ENCODE data around the gene EPHA6.
"Not testable (repeated sequence)": the region's sequence is repeated elsewhere in the genome, so short reads cannot be mapped to it uniquely, and the experiment has no call there.

EPHA6 gene

GRCh38 chr3:97620514-97620913 lies 806.1 kb downstream of the EPHA6 start:
- not testable (repeated sequence) for DNase-seq (ENCODE audit: low read depth, low spot score)

DNA sequence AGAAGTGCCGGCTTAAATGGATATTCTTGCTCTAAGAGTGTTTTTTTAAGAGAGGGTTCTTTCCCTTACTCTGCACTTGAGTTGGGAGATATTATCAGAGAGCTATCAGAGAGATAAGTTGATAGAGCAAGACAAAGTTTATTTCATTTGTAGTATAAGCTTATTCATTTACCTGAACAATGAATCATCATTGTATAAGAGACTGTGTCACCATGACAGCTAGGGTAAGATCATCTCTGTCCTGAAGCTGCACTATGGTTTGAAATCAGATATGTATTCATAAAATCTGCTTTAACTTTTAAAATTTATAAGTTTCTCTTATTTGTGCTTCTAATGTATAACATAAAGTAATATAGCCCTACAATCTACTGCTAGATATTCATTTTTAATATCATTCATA lies 822.1 kb downstream of the EPHA6 start:
- no peak for DNase-seq (ENCODE audit: low read depth, low spot score)

GRCh38 chr3:97646932-97647331 lies 832.5 kb downstream of the EPHA6 start:
- no peak for DNase-seq (ENCODE audit: low read depth, low spot score)

- no peak for DNase-seq (ENCODE audit: low read depth, low spot score)
Observed at GRCh38 chr3:97647441-97647982, 833.1 kb downstream of the EPHA6 start.

- DNase-seq (ENCODE audit: low read depth, low spot score), result no peak
Observed at GRCh38 chr3:97655971-97656370, 841.6 kb downstream of the EPHA6 start.

GRCh38 chr3:97656638-97657037 lies 842.2 kb downstream of the EPHA6 start:
- no peak for DNase-seq (ENCODE audit: low read depth, low spot score)

GRCh38 chr3:97658668-97659285 lies 844.4 kb downstream of the EPHA6 start:
- no peak for DNase-seq (ENCODE audit: low read depth, low spot score)

DNA sequence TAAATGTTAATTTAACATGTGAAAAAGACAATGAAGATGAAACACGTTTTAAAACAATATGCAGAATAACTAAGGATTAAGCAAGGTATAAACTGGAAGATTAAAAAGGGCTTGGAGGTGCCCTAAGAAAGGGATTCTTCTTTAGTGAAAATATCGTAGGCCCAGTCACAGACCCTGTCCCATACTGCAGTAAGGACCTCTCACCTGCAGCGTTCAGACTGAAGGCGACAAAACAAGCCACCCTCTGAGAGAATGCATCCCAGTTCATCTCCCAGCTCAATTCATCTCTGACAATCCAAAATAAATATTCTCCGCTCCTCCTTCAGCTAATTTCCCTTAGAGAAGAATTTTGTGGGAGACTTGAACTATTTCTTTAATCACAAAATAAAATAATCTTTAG lies 847.9 kb downstream of the EPHA6 start:
- DNase-seq (ENCODE audit: low read depth, low spot score), result no peak

GRCh38 chr3:97662762-97663161 lies 848.4 kb downstream of the EPHA6 start:
- no peak for DNase-seq (ENCODE audit: low read depth, low spot score)

GRCh38 chr3:97665896-97666295 lies 851.5 kb downstream of the EPHA6 start:
- no peak for DNase-seq (ENCODE audit: low read depth, low spot score)

DNA sequence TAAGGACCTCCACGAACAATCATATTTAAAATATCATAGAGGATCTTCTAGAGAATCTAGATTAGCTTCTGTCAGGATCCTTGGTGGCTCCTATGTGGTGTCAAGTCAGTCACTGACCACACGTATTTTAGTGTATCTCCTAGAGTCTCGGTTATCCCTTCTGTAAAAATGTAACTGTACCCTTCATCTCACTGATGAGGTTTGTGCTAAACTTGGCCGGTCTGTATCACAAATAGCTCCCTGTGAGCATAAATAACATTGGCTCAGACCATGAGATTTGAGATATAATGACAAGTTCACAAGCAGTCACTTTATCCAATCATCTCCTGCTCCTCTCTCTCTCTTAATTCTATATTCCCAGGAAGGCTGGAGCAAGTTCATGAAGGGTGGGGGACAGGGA lies 856.6 kb downstream of the EPHA6 start:
- DNase-seq (ENCODE audit: low read depth, low spot score), result no peak

DNA sequence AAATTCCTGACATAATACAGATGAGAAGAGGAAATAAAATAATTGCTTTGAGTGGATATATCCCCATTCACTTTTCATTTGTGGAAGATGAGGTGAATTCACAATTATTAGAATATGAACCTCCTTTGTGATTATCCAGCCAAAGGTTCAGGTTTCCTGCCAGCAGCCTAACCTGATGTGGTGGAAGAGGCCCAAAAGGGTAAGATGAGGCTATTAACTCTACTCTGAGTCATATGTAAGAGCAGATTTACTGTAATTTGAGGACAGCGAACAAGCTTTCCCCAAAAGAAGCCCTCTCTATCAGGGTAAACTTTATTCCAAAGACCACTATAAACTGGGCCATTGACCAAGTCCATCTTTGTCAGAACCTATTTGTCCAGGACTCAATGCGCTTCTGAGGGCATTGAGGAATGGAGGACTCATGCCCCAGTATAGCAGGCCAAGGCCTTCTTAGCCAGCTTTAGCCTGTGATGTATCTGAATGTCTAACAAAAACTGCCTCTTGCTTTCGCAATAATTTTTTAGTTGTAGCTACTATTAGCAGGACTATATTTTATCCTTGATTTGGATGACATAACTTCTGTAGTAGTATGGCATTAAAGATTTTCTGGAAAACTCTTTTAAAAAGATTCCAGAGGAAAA lies 859.1 kb downstream of the EPHA6 start:
- DNase-seq (ENCODE audit: low read depth, low spot score), result no peak

- no peak for DNase-seq (ENCODE audit: low read depth, low spot score)
Observed at GRCh38 chr3:97674461-97674860, 860.1 kb downstream of the EPHA6 start.

- DNase-seq (ENCODE audit: low read depth, low spot score), result no peak
Observed at GRCh38 chr3:97680210-97680609, 865.8 kb downstream of the EPHA6 start.

DNA sequence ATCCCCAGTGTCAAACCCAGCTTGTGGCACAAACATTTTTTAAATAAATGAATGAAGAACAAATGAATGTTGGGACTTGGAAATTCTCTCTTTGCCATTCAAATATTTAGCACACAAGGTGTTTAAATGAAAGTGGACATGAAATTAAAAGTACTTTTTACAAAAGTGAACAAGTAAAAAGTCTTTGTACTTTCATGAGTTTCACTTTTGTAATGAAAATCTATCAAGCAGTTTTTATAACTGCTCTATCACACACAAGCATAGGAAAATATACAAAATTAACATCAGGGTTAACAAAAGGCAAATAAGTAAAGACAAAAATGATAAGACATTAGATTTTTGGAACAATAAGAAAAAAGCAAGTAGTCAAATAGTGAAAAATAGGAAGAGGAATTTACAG lies 866.3 kb downstream of the EPHA6 start:
- DNase-seq (ENCODE audit: low read depth, low spot score), result no peak

DNA sequence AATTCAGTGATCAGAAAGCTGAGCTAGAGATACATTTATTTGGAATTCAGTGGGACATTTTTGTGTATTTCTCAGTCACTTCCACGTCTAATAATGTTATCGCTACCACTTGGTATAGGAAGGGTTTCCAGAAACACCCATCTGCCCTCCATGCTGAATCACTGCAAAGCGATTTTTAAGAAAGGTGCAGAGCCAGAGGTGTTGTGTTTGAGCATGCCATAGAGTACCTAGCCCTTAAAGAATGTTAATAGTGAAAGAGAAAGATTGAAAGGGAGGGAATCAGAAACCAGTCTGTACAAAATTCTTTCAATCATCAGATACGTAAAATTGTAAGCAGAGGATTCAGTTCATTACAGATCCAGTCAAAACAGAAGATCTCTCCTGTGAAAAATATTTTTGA lies 870.1 kb downstream of the EPHA6 start:
- DNase-seq (ENCODE audit: low read depth, low spot score), result no peak

- no peak for DNase-seq (ENCODE audit: low read depth, low spot score)
Observed at GRCh38 chr3:97686258-97686657, 871.9 kb downstream of the EPHA6 start.

GRCh38 chr3:97687734-97688133 lies 873.3 kb downstream of the EPHA6 start:
- no peak for DNase-seq (ENCODE audit: low read depth, low spot score)

GRCh38 chr3:97689111-97689510 lies 874.7 kb downstream of the EPHA6 start:
- DNase-seq (ENCODE audit: low read depth, low spot score), result no peak

GRCh38 chr3:97689962-97690361 lies 875.6 kb downstream of the EPHA6 start:
- DNase-seq (ENCODE audit: low read depth, low spot score), result no peak

- no peak for DNase-seq (ENCODE audit: low read depth, low spot score)
Observed at GRCh38 chr3:97691354-97691753, 877.0 kb downstream of the EPHA6 start.

DNA sequence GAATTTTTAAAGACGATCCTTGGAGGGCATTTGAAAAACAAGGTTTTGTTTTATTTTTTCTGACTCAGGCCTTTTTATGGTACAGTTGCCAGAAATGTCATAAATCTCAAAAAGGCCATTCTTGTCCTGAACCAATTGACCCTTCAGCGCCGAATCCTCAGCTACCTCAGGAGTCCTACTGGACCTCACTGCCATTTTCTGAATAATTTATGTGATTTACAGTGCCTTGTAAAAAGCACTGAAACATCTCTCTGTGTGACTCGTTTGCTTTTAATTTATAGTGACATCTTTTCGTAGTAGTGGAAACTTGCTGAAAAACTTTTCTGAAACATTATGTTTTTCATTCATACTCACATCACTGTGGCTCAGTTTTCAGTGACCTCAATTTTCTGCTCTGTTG lies 878.0 kb downstream of the EPHA6 start:
- DNase-seq (ENCODE audit: low read depth, low spot score), result no peak

GRCh38 chr3:97692831-97693230 lies 878.4 kb downstream of the EPHA6 start:
- no peak for DNase-seq (ENCODE audit: low read depth, low spot score)

Measured in brain pericyte (primary cell).